GM10248 (cell line): Measurements from ENCODE around the gene GLRX5.

Experiments used
- CTCF ChIA-PET: fragments of 300-600 bp; sonication (Branson Sonifier 250); formaldehyde crosslinking; extraction: SDS; loops from one replicate; lab custom pipeline; 2021; ENCODE audit warnings: antibody characterized with exemption; lab: Yijun Ruan, JAX
- POLR2A ChIA-PET: fragments of 350-650 bp; sonication (Branson Sonifier 250); formaldehyde crosslinking; extraction: SDS; loops from one replicate; lab custom pipeline; 2020; ENCODE audit warnings: antibody characterized with exemption; lab: Yijun Ruan, JAX
- DNase-seq: peaks from one replicate; pipeline ENCODE4 v3.0.0; 2012; ENCODE audit errors: extremely low spot score
- CTCF ChIP-seq: IDR thresholded peaks from 2 replicates; pipeline ENCODE4 v1.5.1; 2012; ENCODE audit warnings: mild to moderate bottlenecking, low read depth; ENCODE audit errors: extremely low read depth, missing control alignments, control extremely low read depth

GLRX5 gene

DNA sequence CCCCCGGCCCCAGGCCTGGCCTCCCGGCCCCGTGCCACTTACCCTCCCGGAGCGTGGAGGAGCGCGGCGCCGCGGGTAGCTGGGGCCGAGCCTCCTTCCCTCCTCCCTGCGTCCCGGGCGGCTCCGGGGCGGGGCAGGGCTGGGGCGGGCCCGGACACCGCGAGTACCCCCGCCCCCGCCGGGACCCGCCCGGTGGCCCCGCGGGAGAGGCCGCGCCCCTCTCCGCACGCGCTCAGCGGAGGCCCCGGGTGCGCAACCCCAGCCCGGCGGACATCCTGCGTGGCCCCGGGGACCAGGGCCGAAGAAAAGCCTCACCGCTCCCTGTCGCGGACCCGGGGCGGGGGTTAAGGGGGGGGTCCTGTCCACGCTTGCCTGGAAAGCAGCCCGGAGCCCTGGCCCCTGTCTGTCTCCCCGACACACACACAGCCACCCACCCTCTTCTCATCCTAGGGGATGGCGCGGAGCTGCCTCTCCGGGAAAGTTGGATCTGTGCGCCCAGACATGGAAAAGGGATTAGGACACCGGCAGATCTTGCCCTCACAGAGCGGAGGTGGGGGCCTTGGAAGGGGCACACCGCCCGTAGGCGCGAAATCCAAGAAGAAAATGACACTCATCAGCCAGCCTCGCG lies 18.2 kb upstream of the GLRX5 start, which contains the start of gene SYNE3:
SYNE3 (minus strand) TSS at position 97 of the 628 bp plus-strand sequence. CDS start 40,829 bp downstream, outside the sequence.
- TF ChIP-seq CTCF, result no peak
- DNase-seq, result peak; percentile 88
- POLR2A ChIA-PET, result interaction anchor here (0.6 kb wide), 1 partner anchor 145 kb away, joined by 9 read pairs; no protein-coding TSS in a partner anchor
- CTCF ChIA-PET, result interaction anchor here (0.7 to 7.3 kb wide), 12 partner anchors 10 to 80 kb away, joined by 3 to 110 read pairs (median 5); no protein-coding TSS in a partner anchor

DNA sequence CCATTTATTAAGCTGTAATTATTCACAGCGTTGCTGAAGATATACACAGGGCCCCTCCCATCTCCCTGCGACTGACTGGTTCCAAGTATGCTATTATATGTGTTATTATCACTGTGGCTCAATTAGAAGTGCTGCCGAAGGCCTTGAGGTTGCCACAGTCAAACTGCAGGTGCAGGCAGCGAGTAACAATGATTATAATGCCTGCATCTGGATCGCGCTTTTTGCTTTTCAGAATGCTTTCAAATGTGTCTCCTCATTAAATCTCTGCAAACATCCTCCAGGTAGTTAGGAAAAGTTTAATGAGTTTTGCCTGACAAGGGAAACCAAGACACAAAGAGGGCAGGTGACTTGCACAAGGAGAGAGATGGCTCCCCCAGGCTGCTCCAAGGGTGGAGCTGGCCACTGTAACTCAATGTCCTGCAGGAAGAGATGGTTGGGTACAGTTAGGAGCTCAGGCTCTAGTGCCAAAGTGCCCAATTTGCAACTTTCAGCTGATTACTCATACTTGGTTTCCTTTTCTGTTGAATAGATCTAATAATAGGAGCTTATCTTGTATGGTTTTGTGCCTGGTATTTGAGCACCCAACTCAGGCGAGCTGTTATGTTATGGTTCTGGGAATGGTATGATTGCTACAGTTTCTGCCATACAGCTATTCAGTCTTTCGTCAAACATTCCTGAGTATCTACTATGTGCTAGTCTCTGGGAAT lies 16.7 kb upstream of the GLRX5 start:
- CTCF ChIA-PET, result interaction anchor here (1.1 to 7.3 kb wide), 11 partner anchors 8 to 91 kb away, joined by 3 to 110 read pairs (median 4); no protein-coding TSS in a partner anchor

DNA sequence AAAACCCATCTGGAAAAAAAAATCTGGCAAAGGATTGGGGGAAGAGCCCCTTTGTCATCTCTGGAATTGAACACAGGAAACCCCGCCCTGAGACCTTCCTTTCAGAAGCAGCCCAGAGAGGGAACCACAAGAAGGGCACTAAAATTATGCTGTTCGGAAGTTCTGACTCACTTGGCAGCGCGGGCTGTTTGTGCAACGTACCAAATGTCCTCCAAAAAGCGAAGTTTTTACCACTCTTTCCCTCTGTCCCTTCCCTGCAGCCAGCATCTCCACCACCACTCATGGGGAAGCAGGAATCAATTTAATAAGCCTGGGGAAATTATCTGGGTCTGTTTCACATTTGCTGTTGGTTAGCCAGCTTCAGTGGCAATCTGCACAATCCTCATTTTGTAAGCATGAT lies 15.2 kb upstream of the GLRX5 start:
- no peak for TF ChIP-seq CTCF
- DNase-seq, result no peak
- ChIA-PET CTCF (interaction anchor here (0.9 to 7.3 kb wide), 6 partner anchors 7 to 82 kb away, joined by 3 to 110 read pairs (median 4); no protein-coding TSS in a partner anchor), POLR2A (no interaction called here)

More for the DNA sequence above, 16.7 kb upstream of the GLRX5 start:
- POLR2A ChIA-PET, result interaction anchor here (0.5 to 0.6 kb wide), 2 partner anchors 15 to 145 kb away, joined by 6 to 7 read pairs; no protein-coding TSS in a partner anchor
- no peak for TF ChIP-seq CTCF
- DNase-seq, result no peak

DNA sequence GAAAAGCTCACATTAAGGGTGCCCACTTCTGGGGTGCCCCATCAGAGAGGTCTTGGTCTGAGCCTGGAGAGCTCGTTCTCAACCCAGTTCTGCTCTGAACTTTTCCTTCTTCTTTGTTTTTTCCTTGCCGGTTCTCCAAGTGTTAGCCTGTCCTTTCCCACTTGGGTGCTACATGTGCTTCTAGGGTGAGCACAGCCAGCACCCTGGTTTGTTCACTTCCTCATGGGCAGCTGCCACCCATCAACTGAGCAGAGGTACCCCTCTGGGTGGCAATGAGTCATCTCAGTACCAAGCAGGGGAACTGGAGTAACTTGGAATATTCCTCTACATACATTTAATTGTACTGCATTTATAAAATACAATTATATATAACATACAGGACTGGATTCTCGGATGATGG lies 14.5 kb upstream of the GLRX5 start:
- no peak for DNase-seq
- no peak for TF ChIP-seq CTCF
- CTCF ChIA-PET, result interaction anchor here (0.9 to 1.5 kb wide), 5 partner anchors 13 to 93 kb away, joined by 3 to 6 read pairs (median 4); no protein-coding TSS in a partner anchor
- POLR2A ChIA-PET, result interaction anchor here (0.7 kb wide), 1 partner anchor 13 kb away, joined by 3 read pairs; no protein-coding TSS in a partner anchor

DNA sequence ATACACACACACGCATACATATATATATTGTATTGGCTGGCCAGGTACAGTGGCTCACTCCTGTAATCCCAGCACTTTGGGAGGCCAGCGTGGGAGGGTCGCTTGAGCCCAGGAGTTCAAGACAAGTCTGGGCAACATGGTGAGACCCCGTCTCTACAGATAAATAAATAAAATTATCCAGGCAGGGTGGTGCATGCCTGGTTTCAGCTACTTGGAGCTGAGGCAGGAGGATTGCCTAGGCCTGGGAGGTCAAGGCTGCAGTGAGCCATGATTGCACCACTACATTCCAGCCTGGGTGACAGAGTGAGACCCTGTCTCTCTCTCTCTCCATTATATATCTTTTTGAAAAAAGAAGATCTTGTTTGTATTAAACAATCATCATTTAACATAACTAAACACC lies 13.8 kb upstream of the GLRX5 start:
- no peak for DNase-seq
- ChIA-PET POLR2A (interaction anchor here (0.7 kb wide), 1 partner anchor 12 kb away, joined by 3 read pairs; no protein-coding TSS in a partner anchor), CTCF (interaction anchor here (1.0 to 1.5 kb wide), 2 partner anchors 12 to 94 kb away, joined by 3 to 4 read pairs; no protein-coding TSS in a partner anchor)
- no peak for TF ChIP-seq CTCF

GRCh38 chr14:95522116-95522515 lies 12.7 kb upstream of the GLRX5 start:
- DNase-seq, result no peak
- TF ChIP-seq CTCF, result no peak
- POLR2A ChIA-PET, result no interaction called here
- CTCF ChIA-PET, result interaction anchor here (1.1 to 8.2 kb wide), 6 partner anchors 11 to 95 kb away, joined by 3 to 152 read pairs (median 6); no protein-coding TSS in a partner anchor
